LoVo (cell line): ENCODE results near the gene OTOG.

ENCODE experiments used
- DNase-seq: peaks from one replicate; pipeline ENCODE4 v3.0.0-alpha.2; 2016; ENCODE audit warnings: low spot score

OTOG gene

GRCh38 chr11:17560281-17561110, 13.4 kb downstream of the OTOG start:
- no peak for DNase-seq

DNA sequence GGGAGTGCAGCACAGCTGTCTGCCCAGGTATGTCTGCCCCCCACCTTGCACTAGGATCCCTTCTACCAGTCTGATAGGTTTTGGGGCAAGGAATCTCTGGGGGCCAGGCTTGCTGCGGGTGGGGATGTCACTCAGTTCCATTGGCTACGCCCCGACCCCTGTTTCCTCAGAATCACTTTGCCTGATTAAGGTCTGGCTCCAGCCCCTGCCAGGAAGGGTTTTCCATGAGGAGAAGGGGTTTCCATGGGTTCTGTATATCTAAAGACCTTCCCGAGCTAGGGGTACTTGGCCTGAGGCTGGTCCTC, 14.0 kb downstream of the OTOG start:
- DNase-seq, result no peak

DNA sequence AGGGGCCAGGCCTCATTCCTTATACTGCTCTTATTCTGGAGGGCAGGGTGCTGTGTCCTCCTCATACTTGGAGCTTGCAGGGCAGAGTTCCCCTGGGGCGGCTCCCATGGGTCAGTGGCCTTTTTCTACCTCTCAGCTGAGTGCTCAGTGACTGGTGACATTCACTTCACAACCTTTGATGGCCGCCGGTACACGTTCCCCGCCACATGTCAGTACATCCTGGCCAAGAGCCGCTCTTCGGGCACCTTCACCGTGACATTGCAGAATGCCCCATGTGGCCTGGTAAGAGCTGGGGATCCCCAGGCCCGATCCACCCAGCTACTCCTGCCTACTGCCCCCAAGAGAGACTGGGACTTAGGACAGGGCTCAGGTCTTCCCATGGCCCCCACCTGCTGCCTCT, 14.5 kb downstream of the OTOG start:
- no peak for DNase-seq

- DNase-seq, result no peak
These were observed 16.2 kb downstream of the OTOG start for GRCh38 chr11:17563231-17563646.

- DNase-seq, result no peak
These were observed 17.1 kb downstream of the OTOG start for GRCh38 chr11:17563961-17564686.

DNA sequence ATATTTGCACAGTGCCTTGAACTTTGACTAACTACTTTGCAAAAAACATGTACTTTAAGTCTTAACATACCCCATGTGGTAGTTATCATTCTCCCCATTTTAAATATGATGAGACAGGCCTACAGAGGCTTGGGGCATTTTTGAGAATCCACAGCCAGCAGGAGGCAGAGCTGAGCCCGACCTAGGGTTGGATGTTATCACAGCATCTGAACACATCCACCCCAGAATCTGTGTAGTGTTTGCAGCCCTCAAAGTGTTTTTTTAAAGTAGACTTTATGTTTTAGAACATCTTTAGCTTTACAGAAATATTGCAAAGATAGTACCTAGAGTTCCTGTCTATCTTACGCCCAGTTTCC, 17.6 kb downstream of the OTOG start:
- DNase-seq, result no peak

DNA sequence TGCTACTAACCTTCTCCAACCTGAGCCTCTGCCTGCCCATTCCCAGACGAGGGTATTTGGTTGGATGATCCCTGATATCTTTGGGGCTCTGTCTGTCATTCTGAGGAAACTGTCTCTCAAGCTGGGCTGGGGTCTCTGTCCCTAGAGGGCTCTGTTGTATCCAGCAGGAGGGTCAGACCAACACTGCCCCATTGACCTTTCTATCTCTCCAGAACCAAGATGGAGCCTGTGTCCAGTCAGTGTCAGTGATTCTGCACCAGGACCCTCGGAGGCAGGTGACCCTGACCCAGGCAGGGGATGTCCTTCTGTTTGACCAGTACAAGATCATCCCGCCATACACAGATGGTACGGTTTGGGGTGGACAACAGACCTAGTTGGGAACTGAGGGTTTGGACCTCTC, 21.9 kb downstream of the OTOG start:
- DNase-seq, result no peak

GRCh38 chr11:17570034-17570433, 23.0 kb downstream of the OTOG start:
- DNase-seq, result no peak

- no peak for DNase-seq
These were observed 24.6 kb downstream of the OTOG start for GRCh38 chr11:17571431-17572358.

DNA sequence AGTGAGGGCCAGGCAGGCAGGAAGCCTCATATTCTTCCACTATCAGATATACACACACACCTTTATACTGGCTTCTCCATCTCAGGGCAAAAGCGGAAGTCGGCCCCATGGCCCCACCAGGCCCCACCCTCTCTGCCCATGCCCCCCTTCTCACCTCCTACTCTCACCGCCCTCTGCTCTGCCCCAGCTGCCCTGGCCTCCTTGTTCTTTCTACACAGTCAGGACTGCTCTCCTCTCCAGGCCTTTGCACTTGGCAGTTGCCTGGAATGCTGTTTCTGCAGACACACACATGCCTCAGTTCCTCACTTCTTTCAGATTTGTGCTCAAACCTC, 25.3 kb downstream of the OTOG start:
- no peak for DNase-seq

- DNase-seq, result no peak
These were observed 25.9 kb downstream of the OTOG start for GRCh38 chr11:17572791-17573460.

DNA sequence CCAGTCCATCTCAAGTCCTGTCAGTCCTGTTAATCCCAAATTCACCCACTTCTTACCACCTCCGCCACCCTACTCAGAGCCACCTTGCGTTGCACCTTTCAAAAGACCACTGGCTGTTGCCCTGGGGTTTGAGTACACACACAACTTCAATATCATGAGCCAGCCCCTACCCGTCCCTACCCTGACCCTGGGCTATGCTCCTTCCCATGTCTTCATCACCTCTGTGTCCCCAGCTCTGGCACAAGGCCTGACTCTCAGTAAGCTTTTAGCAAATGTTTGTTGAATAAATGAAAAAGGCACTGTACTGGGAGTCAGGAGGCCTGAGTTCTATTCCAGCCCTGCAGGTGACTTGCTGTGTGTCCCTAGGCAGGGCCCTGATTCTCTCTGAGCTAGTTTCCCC, 26.5 kb downstream of the OTOG start:
- DNase-seq, result no peak

GRCh38 chr11:17574141-17575091, 27.4 kb downstream of the OTOG start:
- no peak for DNase-seq

DNA sequence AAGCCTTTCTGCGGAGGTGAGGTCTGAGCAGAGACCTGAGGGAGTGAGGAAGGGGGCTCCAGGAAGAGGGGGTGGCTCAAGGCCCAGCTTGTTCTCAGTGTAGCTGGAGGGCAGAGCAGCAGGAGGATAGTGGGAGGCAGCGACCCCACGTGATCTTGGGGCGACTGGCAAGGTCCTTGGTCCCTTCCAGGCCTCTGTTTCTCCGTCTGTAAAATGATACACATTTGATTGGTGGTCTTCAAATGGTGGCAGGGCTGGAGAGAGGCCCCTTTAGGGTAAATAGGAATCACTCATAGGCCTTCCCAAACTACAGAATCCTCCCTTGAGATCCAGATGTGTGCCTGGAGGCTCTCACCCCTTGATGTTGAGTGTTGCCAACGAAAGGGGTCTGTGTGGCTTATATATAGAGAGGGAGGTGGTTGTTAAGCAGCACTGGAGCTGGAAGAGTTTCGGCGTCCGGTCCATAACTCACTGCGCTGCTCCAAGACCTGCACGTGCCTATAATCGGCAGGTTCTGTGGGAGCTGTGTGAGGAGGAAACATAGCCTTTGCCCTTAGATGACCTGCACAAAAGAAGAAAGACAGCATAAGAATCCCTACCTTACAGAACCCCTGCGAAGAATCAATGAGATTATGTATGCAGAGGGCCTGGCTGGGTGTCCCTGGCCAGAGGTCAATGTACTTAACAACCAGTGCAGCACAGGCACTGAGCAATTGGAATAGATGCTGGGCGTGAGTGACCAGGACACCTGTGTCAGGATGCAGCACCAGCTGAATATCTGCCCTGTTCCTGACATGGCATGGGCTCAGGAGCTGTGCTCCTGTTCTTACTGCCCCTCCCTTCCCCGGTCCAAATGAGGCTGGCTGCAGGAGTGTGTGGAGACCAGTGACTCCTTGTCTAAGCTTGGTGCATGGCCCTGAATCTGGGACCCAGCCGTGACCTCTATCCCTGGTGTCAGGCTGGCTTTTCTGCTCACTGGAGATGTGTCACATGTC, 28.7 kb downstream of the OTOG start:
- DNase-seq, result no peak

DNA sequence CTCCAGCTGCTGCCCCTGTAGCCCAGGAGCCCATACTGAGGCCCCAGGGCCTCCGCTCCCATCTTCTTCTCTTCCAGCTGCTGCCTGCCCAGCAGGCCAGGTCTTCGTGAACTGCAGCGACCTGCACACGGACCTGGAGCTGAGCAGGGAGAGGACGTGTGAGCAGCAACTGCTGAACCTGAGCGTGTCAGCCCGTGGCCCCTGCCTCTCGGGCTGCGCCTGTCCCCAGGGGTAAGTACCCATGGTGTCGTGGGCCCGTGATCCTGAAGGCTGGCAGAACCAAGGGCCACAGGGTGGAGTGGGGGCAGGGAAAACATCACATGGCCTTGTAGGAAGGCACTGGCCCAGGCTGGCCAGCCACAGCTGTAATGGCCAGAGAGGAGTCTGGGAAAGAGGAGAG, 31.2 kb downstream of the OTOG start:
- DNase-seq, result no peak

DNA sequence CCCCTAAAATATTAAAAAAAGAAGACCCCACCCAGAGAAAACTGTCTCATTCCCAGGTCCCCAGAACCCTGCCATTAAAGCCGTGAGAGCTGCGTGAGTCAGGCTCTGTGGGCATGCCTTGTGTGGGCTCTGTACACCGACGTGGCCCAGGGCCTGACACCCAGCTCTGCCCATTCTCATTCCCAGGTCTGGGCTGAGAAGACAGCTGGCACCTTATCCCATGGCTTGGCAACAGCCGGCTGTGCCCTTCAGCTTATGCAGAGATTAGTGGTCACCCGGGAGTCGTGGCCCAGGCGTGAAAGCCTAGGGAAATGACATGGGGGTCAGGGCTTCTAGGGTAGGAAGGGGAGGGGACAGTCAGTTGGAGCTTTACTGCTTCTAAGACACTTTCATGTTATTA, 31.9 kb downstream of the OTOG start:
- DNase-seq, result no peak

- no peak for DNase-seq
These were observed 32.4 kb downstream of the OTOG start for GRCh38 chr11:17579451-17579850.

- DNase-seq, result no peak
These were observed 33.2 kb downstream of the OTOG start for GRCh38 chr11:17580271-17580670.

DNA sequence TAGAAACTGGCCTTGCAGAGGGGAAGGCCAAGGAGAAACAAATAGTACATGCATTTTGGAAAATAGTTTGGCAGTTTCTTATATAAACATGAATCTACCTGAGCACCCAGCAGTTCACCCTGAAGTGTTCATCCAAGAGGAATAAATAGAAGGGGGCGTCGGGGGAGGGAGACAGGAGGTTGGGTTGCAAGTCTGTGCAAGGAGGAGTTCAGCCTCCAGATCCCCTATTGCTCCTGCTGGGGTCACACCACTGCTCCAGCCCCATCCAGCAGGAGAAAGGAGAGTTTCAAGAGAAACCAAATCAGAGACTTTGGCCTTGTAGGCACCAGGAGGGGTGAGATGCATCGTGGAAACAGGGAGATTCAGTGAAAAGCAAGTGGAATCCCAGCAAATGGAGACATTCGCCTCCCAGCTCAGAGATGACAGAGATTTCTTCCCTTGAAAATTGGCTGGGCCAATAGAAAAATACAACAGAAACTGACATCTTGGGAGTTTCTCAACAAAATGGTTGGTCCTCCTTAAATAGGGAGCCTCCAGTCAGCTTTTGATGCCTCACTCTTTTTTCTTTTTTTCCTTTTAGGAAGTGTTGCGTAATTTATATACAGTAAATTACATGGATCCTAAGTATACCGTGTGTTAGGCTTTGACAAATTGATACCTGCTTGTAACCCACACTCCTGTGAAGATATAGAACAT, 34.1 kb downstream of the OTOG start:
- DNase-seq, result no peak

- no peak for DNase-seq
These were observed 34.6 kb downstream of the OTOG start for GRCh38 chr11:17581732-17582053.
